ENCODE results near the gene FIZ1.

DNA sequence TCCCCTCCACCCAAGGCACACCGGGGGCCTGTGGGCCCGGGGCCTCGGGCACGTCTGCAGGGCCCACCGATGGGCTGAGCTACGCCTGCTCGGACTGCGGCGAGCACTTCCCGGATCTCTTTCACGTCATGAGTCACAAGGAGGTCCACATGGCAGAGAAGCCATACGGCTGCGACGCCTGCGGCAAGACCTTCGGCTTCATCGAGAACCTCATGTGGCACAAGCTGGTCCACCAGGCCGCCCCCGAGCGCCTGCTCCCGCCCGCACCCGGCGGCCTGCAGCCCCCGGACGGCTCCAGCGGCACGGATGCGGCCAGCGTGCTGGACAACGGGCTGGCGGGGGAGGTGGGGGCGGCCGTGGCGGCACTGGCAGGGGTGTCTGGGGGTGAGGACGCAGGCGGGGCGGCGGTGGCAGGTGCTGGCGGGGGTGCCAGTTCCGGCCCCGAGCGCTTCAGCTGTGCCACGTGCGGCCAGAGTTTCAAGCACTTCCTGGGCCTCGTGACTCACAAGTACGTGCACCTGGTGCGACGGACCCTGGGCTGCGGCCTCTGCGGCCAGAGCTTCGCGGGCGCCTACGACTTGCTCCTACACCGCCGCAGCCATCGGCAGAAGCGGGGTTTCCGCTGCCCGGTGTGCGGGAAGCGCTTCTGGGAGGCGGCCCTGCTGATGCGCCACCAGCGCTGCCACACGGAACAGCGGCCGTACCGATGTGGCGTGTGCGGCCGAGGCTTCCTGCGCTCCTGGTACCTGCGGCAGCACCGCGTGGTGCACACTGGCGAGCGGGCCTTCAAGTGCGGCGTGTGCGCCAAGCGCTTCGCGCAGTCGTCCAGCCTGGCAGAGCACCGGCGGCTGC, 16.5 kb upstream of the FIZ1 start:
- no peak for TF ChIP-seq POLR2AphosphoS5 (IDR thresholded peaks at IDR 0.05; ENCODE audit: borderline replicate concordance, low read depth, low read length)
- TF ChIP-seq EZH2 (IDR thresholded peaks at IDR 0.05) = no peak
- no peak for TF ChIP-seq FOXP2 (optimal IDR thresholded peaks at IDR 0.05; ENCODE audit: control extremely low read depth, extremely low read length, insufficient read depth)

Measured in SK-N-MC (cell line).